ENCODE results near the gene ARHGAP19.
A peak's percentile ranks its signal among the peaks of the same experiment; 100 is the strongest.
"Not testable (repeated sequence)": the region's sequence is repeated elsewhere in the genome, so short reads cannot be mapped to it uniquely, and the experiment has no call there.

Gene ARHGAP19

DNA sequence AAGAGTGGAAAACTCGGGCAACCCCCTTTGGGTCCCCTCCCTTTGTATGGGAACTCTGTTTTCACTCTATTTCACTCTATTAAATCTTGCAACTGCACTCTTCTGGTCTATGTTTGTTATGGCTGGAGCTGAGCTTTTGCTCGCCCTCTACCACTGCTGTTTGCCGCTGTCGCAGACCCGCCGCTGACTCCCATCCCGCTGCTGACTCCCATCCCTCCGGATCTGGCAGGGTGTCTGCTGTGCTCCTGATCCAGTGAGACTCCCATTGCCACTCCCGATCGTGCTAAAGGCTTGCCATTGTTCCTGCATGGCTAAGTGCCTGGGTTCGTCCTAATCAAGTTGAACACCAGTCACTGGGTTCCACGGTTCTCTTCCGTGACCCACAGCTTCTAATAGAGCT is 2.4 kb downstream of the ARHGAP19 start:
- H3K9me3 Mint-ChIP-seq; ATAC-seq (replicated peaks); H3K27me3 Mint-ChIP-seq; H3K27ac Mint-ChIP-seq; DNase-seq; H3K4me3 Mint-ChIP-seq: not testable (repeated sequence)
- H3K36me3 Mint-ChIP-seq (ENCODE audit: insufficient read depth), result peaks cover 23% of the 10 kb centered on the region
- peaks cover 19% of the 10 kb centered on the region in 2 donors for H3K4me1 Mint-ChIP-seq (ENCODE audit: low read depth in 2 of 2)

- Mint-ChIP-seq H3K9me3 (no peaks in the 10 kb centered on the region), H3K27ac (peak overlapping the region in 1 of 2 donors; percentile 62), H3K27me3 (no peaks in the 10 kb centered on the region), H3K36me3 (ENCODE audit: insufficient read depth) (no peaks in the 10 kb centered on the region), H3K4me1 (ENCODE audit: low read depth in 2 of 2) (peaks cover 0 to 4% of the 10 kb centered on the region in 2 donors), H3K4me3 (no peak overlapping the region)
- no peak for DNase-seq
- no peak for ATAC-seq (replicated peaks)
Measured at GRCh38 chr10:97280783-97281182, 11.7 kb downstream of the ARHGAP19 start.

GRCh38 chr10:97279121-97279815 is 13.2 kb downstream of the ARHGAP19 start:
- H3K27me3 Mint-ChIP-seq, result no peaks in the 10 kb centered on the region
- DNase-seq (no peak), ATAC-seq (replicated peaks) (no peak)
- H3K36me3 Mint-ChIP-seq (ENCODE audit: insufficient read depth), result no peaks in the 10 kb centered on the region
- no peaks in the 10 kb centered on the region for H3K9me3 Mint-ChIP-seq
- H3K27ac Mint-ChIP-seq, result no peak overlapping the region
- H3K4me1 Mint-ChIP-seq (ENCODE audit: low read depth in 2 of 2), result peaks cover 0 to 4% of the 10 kb centered on the region in 2 donors
- H3K4me3 Mint-ChIP-seq, result no peak overlapping the region

GRCh38 chr10:97278491-97278989 is 13.9 kb downstream of the ARHGAP19 start:
- no peak overlapping the region for H3K27ac Mint-ChIP-seq
- H3K9me3 Mint-ChIP-seq, result no peaks in the 10 kb centered on the region
- H3K36me3 Mint-ChIP-seq (ENCODE audit: insufficient read depth), result no peaks in the 10 kb centered on the region
- no peak overlapping the region for H3K4me3 Mint-ChIP-seq
- DNase-seq, result no peak
- H3K4me1 Mint-ChIP-seq (ENCODE audit: low read depth in 2 of 2), result peaks cover 0 to 4% of the 10 kb centered on the region in 2 donors
- H3K27me3 Mint-ChIP-seq, result no peaks in the 10 kb centered on the region
- peak; percentile 84 for ATAC-seq (replicated peaks)

- peaks cover 0 to 4% of the 10 kb centered on the region in 2 donors for H3K4me1 Mint-ChIP-seq (ENCODE audit: low read depth in 2 of 2)
- H3K36me3 Mint-ChIP-seq (ENCODE audit: insufficient read depth), result peaks cover 8% of the 10 kb centered on the region
- no peaks in the 10 kb centered on the region for H3K27me3 Mint-ChIP-seq
- no peaks in the 10 kb centered on the region for H3K9me3 Mint-ChIP-seq
- ATAC-seq (replicated peaks) (no peak), DNase-seq (no peak)
- H3K4me3 Mint-ChIP-seq, result no peak overlapping the region
- H3K27ac Mint-ChIP-seq, result no peak overlapping the region
Measured at GRCh38 chr10:97277551-97277950, 14.9 kb downstream of the ARHGAP19 start.

DNA sequence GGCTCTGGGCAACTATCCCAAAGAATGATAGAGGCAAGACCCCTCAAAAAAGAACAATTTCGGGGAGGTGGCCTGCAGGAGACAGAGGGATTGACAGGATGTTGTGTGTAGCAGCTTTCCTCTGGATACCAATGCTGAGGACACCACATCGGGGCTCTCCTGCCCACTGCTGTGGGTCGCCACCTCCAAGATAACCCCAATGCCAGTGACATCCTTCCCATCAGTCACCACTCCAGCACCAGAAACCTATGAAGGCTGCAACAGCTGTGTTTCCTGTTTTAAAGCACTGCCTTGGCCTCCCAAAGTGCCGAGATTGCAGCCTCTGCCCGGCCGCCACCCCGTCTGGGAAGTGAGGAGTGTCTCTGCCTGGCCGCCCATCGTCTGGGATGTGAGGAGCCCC is 17.6 kb downstream of the ARHGAP19 start:
- no peaks in the 10 kb centered on the region for H3K9me3 Mint-ChIP-seq
- DNase-seq (no peak), ATAC-seq (replicated peaks) (no peak)
- no peaks in the 10 kb centered on the region for H3K27me3 Mint-ChIP-seq
- H3K36me3 Mint-ChIP-seq (ENCODE audit: insufficient read depth), result peaks cover 8% of the 10 kb centered on the region
- H3K4me3 Mint-ChIP-seq, result no peak overlapping the region
- H3K27ac Mint-ChIP-seq, result no peak overlapping the region
- peaks cover 3% of the 10 kb centered on the region in 2 donors for H3K4me1 Mint-ChIP-seq (ENCODE audit: low read depth in 2 of 2)

DNA sequence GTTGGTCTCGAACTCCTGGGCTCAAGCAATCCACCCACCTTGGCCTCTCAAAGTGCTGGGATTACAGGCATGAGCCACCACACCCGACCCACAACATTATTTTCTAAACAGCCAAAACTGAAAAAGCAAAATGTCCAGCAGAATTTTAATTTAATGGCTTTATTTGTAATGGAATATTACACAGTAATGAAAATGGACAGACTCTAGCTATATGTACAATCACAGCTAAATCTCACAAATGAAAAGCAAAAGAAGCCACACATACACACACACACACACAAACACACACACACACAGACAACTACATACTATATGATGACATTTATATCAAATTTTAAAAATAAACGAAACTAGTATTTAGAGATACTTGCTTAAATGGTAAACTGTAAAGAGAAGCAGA is 18.7 kb downstream of the ARHGAP19 start:
- DNase-seq (no peak), ATAC-seq (replicated peaks) (no peak)
- no peak overlapping the region for H3K27ac Mint-ChIP-seq
- H3K4me1 Mint-ChIP-seq (ENCODE audit: low read depth in 2 of 2), result peaks cover 3 to 4% of the 10 kb centered on the region in 2 donors
- H3K9me3 Mint-ChIP-seq, result no peaks in the 10 kb centered on the region
- no peak overlapping the region for H3K4me3 Mint-ChIP-seq
- peaks cover 8% of the 10 kb centered on the region for H3K36me3 Mint-ChIP-seq (ENCODE audit: insufficient read depth)
- no peaks in the 10 kb centered on the region for H3K27me3 Mint-ChIP-seq

- DNase-seq (no peak), ATAC-seq (replicated peaks) (no peak)
- Mint-ChIP-seq H3K27ac (no peak overlapping the region), H3K27me3 (no peaks in the 10 kb centered on the region), H3K4me3 (no peak overlapping the region), H3K9me3 (no peaks in the 10 kb centered on the region), H3K4me1 (ENCODE audit: low read depth in 2 of 2) (peaks cover 14 to 21% of the 10 kb centered on the region in 2 donors), H3K36me3 (ENCODE audit: insufficient read depth) (peaks cover 8% of the 10 kb centered on the region)
Measured at GRCh38 chr10:97270523-97271154, 21.8 kb downstream of the ARHGAP19 start.

- no peaks in the 10 kb centered on the region for H3K9me3 Mint-ChIP-seq
- no peaks in the 10 kb centered on the region for H3K27me3 Mint-ChIP-seq
- no peak overlapping the region for H3K4me3 Mint-ChIP-seq
- H3K36me3 Mint-ChIP-seq (ENCODE audit: insufficient read depth), result peaks cover 8% of the 10 kb centered on the region
- peaks cover 14 to 24% of the 10 kb centered on the region in 2 donors for H3K4me1 Mint-ChIP-seq (ENCODE audit: low read depth in 2 of 2)
- ATAC-seq (replicated peaks) (no peak), DNase-seq (no peak)
- peak overlapping the region; percentile 14 to 54 for H3K27ac Mint-ChIP-seq
Measured at GRCh38 chr10:97267671-97268070, 24.8 kb downstream of the ARHGAP19 start.

DNA sequence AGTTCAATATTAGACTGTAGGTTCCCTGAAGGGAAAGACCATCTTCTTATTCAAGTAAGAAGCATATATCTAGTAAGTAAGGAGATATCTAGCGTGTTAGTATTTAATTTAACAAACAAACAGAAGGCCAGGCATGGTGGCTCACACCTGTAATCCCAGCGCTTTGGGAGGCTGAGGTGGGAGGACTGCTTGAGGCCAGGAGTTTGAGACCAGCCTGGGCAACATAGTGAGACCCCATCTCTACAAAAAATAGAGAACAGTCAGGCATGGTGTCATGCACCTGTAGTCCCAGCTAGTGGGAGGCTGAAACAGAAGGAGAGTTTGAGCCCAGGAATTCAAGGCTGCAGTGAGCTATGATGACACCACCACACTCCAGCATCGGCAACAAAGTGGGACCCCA is 27.3 kb downstream of the ARHGAP19 start:
- Mint-ChIP-seq H3K36me3 (ENCODE audit: insufficient read depth) (peaks cover 14% of the 10 kb centered on the region), H3K4me1 (ENCODE audit: low read depth in 2 of 2) (peaks cover 11 to 21% of the 10 kb centered on the region in 2 donors), H3K27ac (peak overlapping the region in 1 of 2 donors; percentile 53)
- H3K9me3 Mint-ChIP-seq; DNase-seq; H3K4me3 Mint-ChIP-seq; H3K27me3 Mint-ChIP-seq; ATAC-seq (replicated peaks): not testable (repeated sequence)

GRCh38 chr10:97263971-97264370 is 28.5 kb downstream of the ARHGAP19 start:
- H3K27ac Mint-ChIP-seq, result peak overlapping the region in 1 of 2 donors; percentile 46
- H3K9me3 Mint-ChIP-seq, result no peaks in the 10 kb centered on the region
- H3K36me3 Mint-ChIP-seq (ENCODE audit: insufficient read depth), result peaks cover 14% of the 10 kb centered on the region
- peaks cover 11 to 21% of the 10 kb centered on the region in 2 donors for H3K4me1 Mint-ChIP-seq (ENCODE audit: low read depth in 2 of 2)
- DNase-seq (no peak), ATAC-seq (replicated peaks) (no peak)
- H3K4me3 Mint-ChIP-seq, result no peak overlapping the region
- H3K27me3 Mint-ChIP-seq, result no peaks in the 10 kb centered on the region

GRCh38 chr10:97261656-97262055 is 30.8 kb downstream of the ARHGAP19 start:
- H3K4me3 Mint-ChIP-seq, result no peak overlapping the region
- peaks cover 0 to 7% of the 10 kb centered on the region in 2 donors for H3K4me1 Mint-ChIP-seq (ENCODE audit: low read depth in 2 of 2)
- H3K27me3 Mint-ChIP-seq, result no peaks in the 10 kb centered on the region
- ATAC-seq (replicated peaks), result no peak
- no peak for DNase-seq
- no peak overlapping the region for H3K27ac Mint-ChIP-seq
- H3K9me3 Mint-ChIP-seq, result no peaks in the 10 kb centered on the region
- H3K36me3 Mint-ChIP-seq (ENCODE audit: insufficient read depth), result peaks cover 19% of the 10 kb centered on the region

GRCh38 chr10:97261183-97261582 is 31.3 kb downstream of the ARHGAP19 start:
- Mint-ChIP-seq H3K36me3 (ENCODE audit: insufficient read depth) (peaks cover 24% of the 10 kb centered on the region), H3K27me3 (no peaks in the 10 kb centered on the region), H3K9me3 (no peaks in the 10 kb centered on the region), H3K4me3 (no peak overlapping the region), H3K4me1 (ENCODE audit: low read depth in 2 of 2) (peaks cover 0 to 4% of the 10 kb centered on the region in 2 donors), H3K27ac (peak overlapping the region in 1 of 2 donors; percentile 44)
- no peak for DNase-seq
- no peak for ATAC-seq (replicated peaks)

DNA sequence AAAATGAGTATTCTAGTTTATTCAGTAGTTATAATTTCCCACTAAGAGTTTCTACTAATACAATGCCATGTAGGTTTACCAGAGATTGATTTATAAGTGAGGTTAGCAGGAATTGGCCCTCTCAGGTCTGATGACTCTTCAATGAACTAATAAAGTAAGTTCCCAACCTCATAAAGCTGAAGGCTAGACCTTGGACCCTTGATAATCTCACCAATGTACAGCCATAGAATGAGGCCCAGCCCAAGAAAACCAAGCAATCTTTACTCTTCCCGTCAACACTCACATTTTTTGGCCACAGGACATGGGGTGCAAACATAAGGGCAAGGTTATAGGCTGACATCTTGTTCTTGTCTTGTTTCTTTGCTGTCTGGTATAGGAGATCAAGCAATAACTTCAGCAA is 33.3 kb downstream of the ARHGAP19 start:
- peaks cover 0 to 3% of the 10 kb centered on the region in 2 donors for H3K4me1 Mint-ChIP-seq (ENCODE audit: low read depth in 2 of 2)
- no peaks in the 10 kb centered on the region for H3K9me3 Mint-ChIP-seq
- no peaks in the 10 kb centered on the region for H3K27me3 Mint-ChIP-seq
- peak overlapping the region in 1 of 2 donors; percentile 20 for H3K27ac Mint-ChIP-seq
- ATAC-seq (replicated peaks) (no peak), DNase-seq (no peak)
- H3K36me3 Mint-ChIP-seq (ENCODE audit: insufficient read depth), result peaks cover 31% of the 10 kb centered on the region
- no peak overlapping the region for H3K4me3 Mint-ChIP-seq

All from effector memory CD8-positive, alpha-beta T cell (primary cell).